Caki2 (cell line): ENCODE measurements around the gene STPG4. TPM values are rescaled to one million over a fixed set of nuclear protein-coding genes. Genes with fewer than 3 reads are reported as not detected.

Source experiments
- total RNA-seq: library from RNA; depleted of rRNA; stranded (reverse); fragments of >200 nt; shearing (Covaris generic); gene quantifications from 2 replicates; pipeline ENCODE4 v1.2.3, GENCODE V29; 2014; ENCODE audit warnings: low replicate concordance; rRNA removed

The STPG4 gene
- total RNA-seq, 1 experiment from 2014 or later = 0.37 TPM

Other genes starting within 250 kb of the STPG4 start
- gene MCFD2, start 239.5 kb downstream of the STPG4 start, total RNA-seq = 135 and 173 TPM in 2 replicates
- 20.3 and 22.3 TPM in 2 replicates for gene TTC7A, start 214.1 kb downstream of the STPG4 start, total RNA-seq
- gene CALM2, start 21.2 kb upstream of the STPG4 start, total RNA-seq = 953 and 1,027 TPM in 2 replicates
- gene EPCAM, start 214.0 kb upstream of the STPG4 start, total RNA-seq = 0.61 and 2.3 TPM in 2 replicates
- 29.9 and 34.3 TPM in 2 replicates for gene MSH2, start 247.8 kb upstream of the STPG4 start, total RNA-seq